ENCODE measurements around the gene GLTP. TPM values are rescaled to one million over a fixed set of nuclear protein-coding genes. Genes with fewer than 3 reads are reported as not detected.

The GLTP gene
- total and polyA plus RNA-seq, 2 donors (not counting 1 experiment from before 2014, with no cell fraction given): 51.2 to 67.9 TPM

DNA sequence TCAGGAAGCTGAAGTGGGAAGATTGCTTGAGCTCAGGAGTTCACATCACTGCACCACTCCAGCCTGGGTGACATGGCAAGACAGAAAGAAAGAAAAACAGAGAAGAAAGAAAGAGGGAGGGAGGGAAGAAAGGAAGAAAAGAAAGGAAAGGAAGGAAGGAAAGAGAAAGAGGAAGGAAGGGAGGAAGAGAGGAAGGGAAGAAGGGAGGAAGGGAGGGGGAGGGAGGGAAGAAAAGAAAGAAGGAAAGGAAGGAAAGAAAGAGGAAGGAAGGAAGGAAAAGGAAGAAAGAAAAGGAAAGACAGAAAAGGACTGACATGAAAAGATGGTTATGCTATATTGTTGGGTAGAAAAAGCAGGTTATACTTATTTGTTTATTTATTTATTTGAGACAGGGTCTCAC lies 3.9 kb downstream of the GLTP start:
- H3K9me3 ChIP-seq (ENCODE audit: control insufficient read depth, insufficient read depth, low read depth, low read length): no peaks in the 10 kb centered on the region
- no peak for DNase-seq (ENCODE audit: low read depth in 2 of 2)
- peaks cover 14% of the 10 kb centered on the region for H3K4me1 ChIP-seq (ENCODE audit: control insufficient read depth, extremely low read depth, insufficient read depth, low read length)
- TF ChIP-seq, protein P1, sequence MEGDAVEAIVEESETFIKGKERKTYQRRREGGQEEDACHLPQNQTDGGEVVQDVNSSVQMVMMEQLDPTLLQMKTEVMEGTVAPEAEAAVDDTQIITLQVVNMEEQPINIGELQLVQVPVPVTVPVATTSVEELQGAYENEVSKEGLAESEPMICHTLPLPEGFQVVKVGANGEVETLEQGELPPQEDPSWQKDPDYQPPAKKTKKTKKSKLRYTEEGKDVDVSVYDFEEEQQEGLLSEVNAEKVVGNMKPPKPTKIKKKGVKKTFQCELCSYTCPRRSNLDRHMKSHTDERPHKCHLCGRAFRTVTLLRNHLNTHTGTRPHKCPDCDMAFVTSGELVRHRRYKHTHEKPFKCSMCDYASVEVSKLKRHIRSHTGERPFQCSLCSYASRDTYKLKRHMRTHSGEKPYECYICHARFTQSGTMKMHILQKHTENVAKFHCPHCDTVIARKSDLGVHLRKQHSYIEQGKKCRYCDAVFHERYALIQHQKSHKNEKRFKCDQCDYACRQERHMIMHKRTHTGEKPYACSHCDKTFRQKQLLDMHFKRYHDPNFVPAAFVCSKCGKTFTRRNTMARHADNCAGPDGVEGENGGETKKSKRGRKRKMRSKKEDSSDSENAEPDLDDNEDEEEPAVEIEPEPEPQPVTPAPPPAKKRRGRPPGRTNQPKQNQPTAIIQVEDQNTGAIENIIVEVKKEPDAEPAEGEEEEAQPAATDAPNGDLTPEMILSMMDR (conservative IDR thresholded peaks at IDR 0.05 in 1 of 2, IDR thresholded peaks at IDR 0.05 in 1 of 2; ENCODE audit: low read depth in 1 of 2, low read length in 2 of 2): no peak
- no peak for TF ChIP-seq EZH2 (IDR thresholded peaks at IDR 0.05; ENCODE audit: low read length, missing control alignments)
- no peaks in the 10 kb centered on the region for H4K20me1 ChIP-seq (ENCODE audit: control insufficient read depth, extremely low read depth, insufficient read depth, low read length)
- no peaks in the 10 kb centered on the region for H3K27me3 ChIP-seq (ENCODE audit: control insufficient read depth, insufficient read depth, low read length)
- H3K9ac ChIP-seq (ENCODE audit: insufficient read depth, low read length): no peak overlapping the region
- H3K27ac ChIP-seq (ENCODE audit: insufficient read depth, low read length): no peak overlapping the region
- H2AFZ ChIP-seq (ENCODE audit: low read length): no peak overlapping the region
- H3K4me3 ChIP-seq (replicated peaks in 1 of 4; ENCODE audit: control extremely low read depth in 1 of 4, insufficient read depth in 1 of 4, low read depth in 3 of 4, low read length in 4 of 4): no peak overlapping the region
- H3K79me2 ChIP-seq (ENCODE audit: control insufficient read depth, insufficient read depth, low read length): peaks cover 47% of the 10 kb centered on the region
- no peaks in the 10 kb centered on the region for H3K36me3 ChIP-seq (ENCODE audit: control insufficient read depth, insufficient read depth, low read length)
- no peak overlapping the region for H3K4me2 ChIP-seq (ENCODE audit: extremely low read depth, insufficient read depth, low read length)

DNA sequence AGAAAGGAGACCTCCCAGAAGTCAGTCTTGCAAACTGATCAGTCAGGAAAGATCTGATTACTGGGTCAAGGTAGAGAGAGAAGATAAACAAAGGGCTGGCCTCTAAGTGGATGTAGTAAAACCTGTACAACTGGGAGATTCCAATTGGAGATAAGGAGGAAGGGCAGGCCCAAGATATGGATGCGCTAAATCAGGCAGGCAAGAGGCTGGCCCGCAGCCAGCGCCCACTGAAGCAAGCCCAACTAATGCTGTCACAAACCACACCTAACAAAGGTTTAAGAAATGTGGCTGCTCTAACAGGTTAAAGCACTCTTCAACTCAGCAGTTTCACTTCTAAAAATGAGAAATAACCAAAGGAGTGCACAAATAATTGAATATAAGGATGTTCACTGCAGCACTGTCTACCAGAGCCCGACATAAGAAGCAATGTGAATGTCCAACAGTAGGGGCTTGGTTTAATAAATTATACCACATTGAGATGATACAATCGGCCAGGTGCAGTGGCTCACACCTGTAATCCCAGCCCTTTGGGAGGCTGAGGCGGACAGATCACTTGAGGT lies 4.7 kb downstream of the GLTP start:
- H3K9me3 ChIP-seq (ENCODE audit: control insufficient read depth, insufficient read depth, low read depth, low read length): no peaks in the 10 kb centered on the region
- H3K27me3 ChIP-seq (ENCODE audit: control insufficient read depth, insufficient read depth, low read length): no peaks in the 10 kb centered on the region
- peaks cover 14% of the 10 kb centered on the region for H3K4me1 ChIP-seq (ENCODE audit: control insufficient read depth, extremely low read depth, insufficient read depth, low read length)
- no peaks in the 10 kb centered on the region for H3K36me3 ChIP-seq (ENCODE audit: control insufficient read depth, insufficient read depth, low read length)
- TF ChIP-seq, protein P1 (conservative IDR thresholded peaks at IDR 0.05 in 1 of 2, IDR thresholded peaks at IDR 0.05 in 1 of 2; ENCODE audit: low read depth in 1 of 2, low read length in 2 of 2): no peak
- no peak for TF ChIP-seq EZH2 (IDR thresholded peaks at IDR 0.05; ENCODE audit: low read length, missing control alignments)
- H3K4me2 ChIP-seq (ENCODE audit: extremely low read depth, insufficient read depth, low read length): no peak overlapping the region
- no peaks in the 10 kb centered on the region for H4K20me1 ChIP-seq (ENCODE audit: control insufficient read depth, extremely low read depth, insufficient read depth, low read length)
- H3K79me2 ChIP-seq (ENCODE audit: control insufficient read depth, insufficient read depth, low read length): peaks cover 48% of the 10 kb centered on the region
- H3K27ac ChIP-seq (ENCODE audit: insufficient read depth, low read length): no peak overlapping the region
- no peak overlapping the region for H3K9ac ChIP-seq (ENCODE audit: insufficient read depth, low read length)
- DNase-seq (ENCODE audit: low read depth in 2 of 2): no peak
- H3K4me3 ChIP-seq (replicated peaks in 1 of 4; ENCODE audit: control extremely low read depth in 1 of 4, insufficient read depth in 1 of 4, low read depth in 3 of 4, low read length in 4 of 4): no peak overlapping the region
- no peak overlapping the region for H2AFZ ChIP-seq (ENCODE audit: low read length)

DNA sequence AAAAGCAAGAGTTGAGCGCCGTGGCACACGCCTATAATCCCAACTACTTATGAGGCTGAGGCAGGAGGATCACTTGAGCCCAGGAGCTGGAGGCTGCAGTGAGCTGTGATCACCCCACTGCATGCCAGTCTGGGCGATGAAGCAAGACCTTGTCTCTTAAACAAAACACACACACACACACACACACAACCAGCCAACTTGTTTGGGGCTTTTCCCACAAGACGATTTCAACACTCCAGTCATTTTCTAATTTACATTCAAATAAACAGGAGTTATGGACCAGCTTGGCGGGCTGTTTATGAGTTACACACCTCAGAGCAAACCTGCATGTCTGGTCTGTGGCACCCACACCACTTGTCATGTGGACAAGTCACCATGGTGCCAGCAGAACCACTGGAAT lies 6.7 kb downstream of the GLTP start:
- no peak overlapping the region for H2AFZ ChIP-seq (ENCODE audit: low read length)
- no peaks in the 10 kb centered on the region for H4K20me1 ChIP-seq (ENCODE audit: control insufficient read depth, extremely low read depth, insufficient read depth, low read length)
- no peak overlapping the region for H3K9ac ChIP-seq (ENCODE audit: insufficient read depth, low read length)
- H3K27me3 ChIP-seq (ENCODE audit: control insufficient read depth, insufficient read depth, low read length): no peaks in the 10 kb centered on the region
- no peaks in the 10 kb centered on the region for H3K9me3 ChIP-seq (ENCODE audit: control insufficient read depth, insufficient read depth, low read depth, low read length)
- no peak for TF ChIP-seq EZH2 (IDR thresholded peaks at IDR 0.05; ENCODE audit: low read length, missing control alignments)
- TF ChIP-seq, protein P1 (conservative IDR thresholded peaks at IDR 0.05 in 1 of 2, IDR thresholded peaks at IDR 0.05 in 1 of 2; ENCODE audit: low read depth in 1 of 2, low read length in 2 of 2): no peak
- DNase-seq (ENCODE audit: low read depth in 2 of 2): peak in 1 of 2 donors; percentile 42
- H3K4me1 ChIP-seq (ENCODE audit: control insufficient read depth, extremely low read depth, insufficient read depth, low read length): peaks cover 10% of the 10 kb centered on the region
- H3K79me2 ChIP-seq (ENCODE audit: control insufficient read depth, insufficient read depth, low read length): peaks cover 34% of the 10 kb centered on the region
- H3K4me2 ChIP-seq (ENCODE audit: extremely low read depth, insufficient read depth, low read length): no peak overlapping the region
- H3K4me3 ChIP-seq (replicated peaks in 1 of 4; ENCODE audit: control extremely low read depth in 1 of 4, insufficient read depth in 1 of 4, low read depth in 3 of 4, low read length in 4 of 4): no peak overlapping the region
- no peak overlapping the region for H3K27ac ChIP-seq (ENCODE audit: insufficient read depth, low read length)
- no peaks in the 10 kb centered on the region for H3K36me3 ChIP-seq (ENCODE audit: control insufficient read depth, insufficient read depth, low read length)
